ENCODE data around the gene TRIM65.
"Not testable (repeated sequence)": the region's sequence is repeated elsewhere in the genome, so short reads cannot be mapped to it uniquely, and the experiment has no call there.

- not testable (repeated sequence) for TF ChIP-seq CTCF (conservative IDR thresholded peaks at IDR 0.05; ENCODE audit: low read length); EZH2phosphoT487 (IDR thresholded peaks at IDR 0.05; ENCODE audit: borderline replicate concordance)
These were observed 37.4 kb downstream of the TRIM65 start for GRCh38 chr17:75859358-75859757.

Measured in Loucy (cell line).